Measurements from ENCODE around the gene PCDH9.

GRCh38 chr13:67221630-67222226 is 8.4 kb downstream of the PCDH9 start:
- TF ChIP-seq YY1 (IDR thresholded peaks at IDR 0.05; ENCODE audit: insufficient read depth, insufficient read length) (no peak), ZNF274 (IDR thresholded peaks at IDR 0.05; ENCODE audit: low read depth, low read length) (no peak)

Measured in NT2/D1 (cell line).